HepG2 (cell line): ENCODE results near the gene CAMKMT. TPM values are rescaled to one million over a fixed set of nuclear protein-coding genes. Genes with fewer than 3 reads are reported as not detected.

Experiments used
- ATAC-seq: fragments of 200-7000 bp; cut with Tn5 transposase; 3 replicates; pipeline ENCODE4 v1.9.1; 2020; ENCODE audit warnings: mild to moderate bottlenecking, moderate library complexity
- BruUV-seq: library from RNA; stranded (reverse); fragments of 400-500 nt; replicated peaks from 2 replicates; lab custom pipeline; 2021; lab: Mats Ljungman, UMichigan
- CTCF ChIA-PET: fragments of 300-600 bp; formaldehyde crosslinking; extraction: SDS; loops from one replicate; lab custom pipeline; 2021; ENCODE audit warnings: low total read pairs, inconsistent platforms, low intra/inter-chr PET ratio; lab: Yijun Ruan, JAX
- POLR2A ChIA-PET: fragments of 350-600 bp; sonication (Branson Sonifier 250); formaldehyde crosslinking; loops from one replicate; lab custom pipeline; 2020; ENCODE audit warnings: antibody characterized with exemption, inconsistent platforms; lab: Yijun Ruan, JAX
- DNase-seq: peaks from one replicate; pipeline ENCODE4 v3.0.0-alpha.2; 2015; ENCODE audit warnings: low spot score
- FAIRE-seq: peaks from 3 replicates; lab custom pipeline; 2011; peaks lifted over from hg19 to GRCh38; lab: Jason Lieb, UNC
- H2AFZ ChIP-seq: one replicate; pipeline ENCODE4 v1.6.1; 2011; ENCODE audit warnings: low read length, inconsistent platforms
- H3K27ac ChIP-seq: fragments of 300-600 bp; 3 replicates; pipeline ENCODE4 v1.8.0; 2011; ENCODE audit warnings: mixed run types, mild to moderate bottlenecking, mixed read lengths, low read length, inconsistent platforms; ENCODE audit not compliant: insufficient read depth; ENCODE audit errors: extremely low read length
- H3K27me3 ChIP-seq, 2 experiments: fragments of 200-600 bp in 1 of 2; 2 replicates in 1 of 2; 3 replicates in 1 of 2; pipeline versions ENCODE4 v1.6.0 to v1.8.0; 2011; ENCODE audit warnings: low read length in 2 of 2, mild to moderate bottlenecking in 2 of 2, moderate library complexity in 2 of 2, inconsistent platforms in 1 of 2; ENCODE audit not compliant: insufficient read depth in 2 of 2, control insufficient read depth in 1 of 2
- H3K36me3 ChIP-seq, 2 experiments: fragments of 200-600 bp in 1 of 2; replicated peaks in 1 of 2; 2 replicates in 1 of 2; 3 replicates in 1 of 2; pipeline versions ENCODE4 v1.5.1 to v1.8.0; 2011; ENCODE audit warnings: low read length in 2 of 2, inconsistent platforms in 1 of 2; ENCODE audit not compliant: insufficient read depth in 2 of 2, control insufficient read depth in 1 of 2
- H3K4me1 ChIP-seq: 2 replicates; pipeline ENCODE4 v1.5.1; 2012; ENCODE audit warnings: low read length, inconsistent platforms; ENCODE audit not compliant: insufficient read depth
- H3K4me2 ChIP-seq: 2 replicates; pipeline ENCODE4 v1.6.0; 2011; ENCODE audit warnings: low read depth, low read length, inconsistent platforms
- H3K4me3 ChIP-seq, 3 experiments: fragments of 200-600 bp in 1 of 3; sonication (generic), shearing (Covaris generic) in 1 of 3; replicated peaks in 1 of 3; 2 replicates each; pipeline ENCODE4 v1.5.1; 2011 to 2016; ENCODE audit warnings: low read length in 3 of 3, inconsistent platforms in 2 of 3, low read depth in 2 of 3, mild to moderate bottlenecking in 2 of 3, control low read depth in 1 of 3, mixed read lengths in 1 of 3; ENCODE audit not compliant: insufficient read depth in 1 of 3
- H3K79me2 ChIP-seq: one replicate; pipeline ENCODE4 v1.6.1; 2011; ENCODE audit warnings: low read length, inconsistent platforms; ENCODE audit not compliant: insufficient read depth
- H3K9ac ChIP-seq: 2 replicates; pipeline ENCODE4 v1.6.0; 2011; ENCODE audit warnings: mild to moderate bottlenecking, low read depth, low read length, inconsistent platforms; ENCODE audit not compliant: insufficient read depth
- H3K9me3 ChIP-seq: 2 replicates; pipeline ENCODE4 v1.5.1; 2012; ENCODE audit warnings: mild to moderate bottlenecking, low read length
- H4K20me1 ChIP-seq: 2 replicates; pipeline ENCODE4 v1.6.0; 2011; ENCODE audit warnings: inconsistent platforms, mild to moderate bottlenecking, low read length, moderate library complexity; ENCODE audit not compliant: insufficient read depth
- KDM5A ChIP-seq: fragments of 200-600 bp; sonication (generic); IDR thresholded peaks from 2 replicates; pipeline ENCODE4 v1.7.0; 2018; ENCODE audit warnings: antibody characterized with exemption, mild to moderate bottlenecking, low read length, borderline replicate concordance
- SP5 ChIP-seq: IDR thresholded peaks from 2 replicates; pipeline ENCODE4 v1.6.1; 2016; ENCODE audit warnings: low read depth, borderline replicate concordance
- TRIM24 ChIP-seq: sonication (generic); formaldehyde crosslinking; IDR thresholded peaks from 2 replicates; pipeline ENCODE4 v1.8.0; 2022; ENCODE audit warnings: mild to moderate bottlenecking, missing genetic modification reagents
- ZNF546 ChIP-seq: sonication (generic); formaldehyde crosslinking; conservative IDR thresholded peaks from 2 replicates; pipeline ENCODE4 v1.8.1; 2023; ENCODE audit warnings: mild to moderate bottlenecking, missing genetic modification reagents
- ZNF687 ChIP-seq: sonication (generic); formaldehyde crosslinking; IDR thresholded peaks from 2 replicates; pipeline ENCODE4 v1.5.1; 2020; ENCODE audit warnings: mild to moderate bottlenecking, missing genetic modification reagents, moderate library complexity
- ZNF83 ChIP-seq: sonication (generic); formaldehyde crosslinking; IDR thresholded peaks from 2 replicates; pipeline ENCODE4 v1.4.0; 2020; ENCODE audit warnings: missing genetic modification reagents, mild to moderate bottlenecking, borderline replicate concordance
- WGBS: methylation state at CpG from one replicate; pipeline ENCODE4 v1.1.6; 2017; ENCODE audit warnings: low lambda C conversion rate; 5-methylcytosine and 5-hydroxymethylcytosine counted together
- in situ Hi-C: cut with HindIII; loops from 2 replicates; pipeline ENCODE4 v1.10.0; 2017; ENCODE audit warnings: low pct_unique_long_range_greater_than_20kb; ENCODE audit not compliant: extremely low pct_ligation_motif_present
- intact Hi-C: fragments of 100-400 bp; cut with micrococcal nuclease; formaldehyde crosslinking; loops from one replicate; pipeline ENCODE4 v1.10.0; 2022; ENCODE audit not compliant: unreplicated experiment
- polyA plus RNA-seq, 8 experiments: library from polyadenylated mRNA; depleted of rRNA in 3 of 8; stranded (reverse) in 7 of 8; unstranded in 1 of 8; fragments of >200 nt; fragmentation: Illumina TruSeq in 4 of 8; extraction: Trizol in 4 of 8; gene quantifications; 2 replicates each; pipeline versions ENCODE4 v1.2.1 to v1.2.3, GENCODE V29; 2011 to 2016; ENCODE audit warnings: low read depth in 4 of 8, missing spikeins in 1 of 8, mixed read lengths in 1 of 8; ENCODE audit not compliant: insufficient read depth in 1 of 8
- total RNA-seq, 5 experiments: library from RNA; depleted of rRNA; stranded (reverse); fragments of >200 nt; fragmentation: Illumina TruSeq; extraction: Trizol; gene quantifications; 2 replicates each; pipeline ENCODE4 v1.2.3, GENCODE V29; 2016; ENCODE audit warnings: low read depth in 1 of 5

CAMKMT gene
- total and polyA plus RNA-seq, 2 of the 13 experiments (the other 11 are each of a cell fraction or from before 2014, with no cell fraction given), result 6.9 to 20.8 TPM

GRCh38 chr2:44628297-44628696, 266.6 kb downstream of the CAMKMT start:
- no peak overlapping the region for H3K4me3 ChIP-seq
- H2AFZ ChIP-seq, result no peak overlapping the region
- no TSS peak for BruUV-seq
- H3K9ac ChIP-seq, result no peak overlapping the region
- no peaks in the 10 kb centered on the region for H3K36me3 ChIP-seq
- POLR2A ChIA-PET, result no interaction called here
- ATAC-seq (no peak), FAIRE-seq (no peak), DNase-seq (no peak)
- H3K4me2 ChIP-seq, result no peak overlapping the region
- no peaks in the 10 kb centered on the region for H3K9me3 ChIP-seq
- WGBS, result 97% methylated on average over 1 of the region's 1 CpG
- CTCF ChIA-PET, result no interaction called here
- no peaks in the 10 kb centered on the region for H3K79me2 ChIP-seq
- no peaks in the 10 kb centered on the region for H4K20me1 ChIP-seq
- TF ChIP-seq SP5 (CRISPR knock-in tag) (no peak), ZNF687 (no peak), ZNF546 (CRISPR knock-in tag) (no peak), KDM5A (no peak), ZNF83 (CRISPR knock-in tag) (no peak), TRIM24 (CRISPR knock-in tag) (no peak)
- TF ChIP-seq, all 625 proteins: peak for 0
- H3K4me1 ChIP-seq, result no peaks in the 10 kb centered on the region
- in situ Hi-C loops, result no loop called here
- intact Hi-C loops, result no loop called here
- no peak overlapping the region for H3K27ac ChIP-seq
- no peaks in the 10 kb centered on the region for H3K27me3 ChIP-seq
